Fibroblast of lung (primary cell): ENCODE results near the gene CCDC106.

Experiments
- EZH2 ChIP-seq: IDR thresholded peaks from 2 replicates; pipeline ENCODE4 v1.5.1; 2012; ENCODE audit warnings: low read length, control low read depth, mild to moderate bottlenecking; ENCODE audit errors: missing control alignments
- TF ChIP-seq, protein P1 (sequence below), 2 donors: IDR thresholded peaks in 1 of 2; conservative IDR thresholded peaks in 1 of 2; 1 replicate in 1 of 2; 2 replicates in 1 of 2; pipeline ENCODE4 v1.5.1; 2011 to 2012; ENCODE audit warnings: low read length in 2 of 2, control low read depth in 1 of 2, inconsistent platforms in 1 of 2, low read depth in 1 of 2, mild to moderate bottlenecking in 1 of 2

DNA sequence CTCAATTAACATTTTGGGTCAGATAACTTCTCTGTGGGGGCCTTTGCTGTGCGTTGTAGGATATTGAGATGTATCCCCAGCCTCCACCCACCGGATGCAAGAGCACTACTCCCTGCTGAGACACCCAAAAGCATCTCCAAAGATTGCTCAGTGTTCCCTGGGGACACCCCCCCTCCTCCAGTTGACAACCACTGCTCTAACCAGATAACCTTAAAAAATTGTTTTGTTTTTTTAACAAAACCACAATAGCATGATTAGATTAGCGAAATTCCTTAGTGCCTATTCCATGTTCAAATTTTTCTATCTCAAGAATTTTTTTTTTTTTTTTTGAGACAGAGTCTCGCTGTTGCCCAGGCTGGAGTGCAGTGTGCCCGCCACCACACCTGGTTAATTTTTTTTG, 24.4 kb downstream of the CCDC106 start:
- TF ChIP-seq, protein P1, sequence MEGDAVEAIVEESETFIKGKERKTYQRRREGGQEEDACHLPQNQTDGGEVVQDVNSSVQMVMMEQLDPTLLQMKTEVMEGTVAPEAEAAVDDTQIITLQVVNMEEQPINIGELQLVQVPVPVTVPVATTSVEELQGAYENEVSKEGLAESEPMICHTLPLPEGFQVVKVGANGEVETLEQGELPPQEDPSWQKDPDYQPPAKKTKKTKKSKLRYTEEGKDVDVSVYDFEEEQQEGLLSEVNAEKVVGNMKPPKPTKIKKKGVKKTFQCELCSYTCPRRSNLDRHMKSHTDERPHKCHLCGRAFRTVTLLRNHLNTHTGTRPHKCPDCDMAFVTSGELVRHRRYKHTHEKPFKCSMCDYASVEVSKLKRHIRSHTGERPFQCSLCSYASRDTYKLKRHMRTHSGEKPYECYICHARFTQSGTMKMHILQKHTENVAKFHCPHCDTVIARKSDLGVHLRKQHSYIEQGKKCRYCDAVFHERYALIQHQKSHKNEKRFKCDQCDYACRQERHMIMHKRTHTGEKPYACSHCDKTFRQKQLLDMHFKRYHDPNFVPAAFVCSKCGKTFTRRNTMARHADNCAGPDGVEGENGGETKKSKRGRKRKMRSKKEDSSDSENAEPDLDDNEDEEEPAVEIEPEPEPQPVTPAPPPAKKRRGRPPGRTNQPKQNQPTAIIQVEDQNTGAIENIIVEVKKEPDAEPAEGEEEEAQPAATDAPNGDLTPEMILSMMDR (conservative IDR thresholded peaks at IDR 0.05 in 1 of 2, IDR thresholded peaks at IDR 0.05 in 1 of 2; ENCODE audit: low read depth in 1 of 2, low read length in 2 of 2), result no peak
- no peak for TF ChIP-seq EZH2
